GM10248 (cell line): ENCODE results near the gene ZBTB7A.

ENCODE experiments used
- CTCF ChIA-PET: fragments of 300-600 bp; sonication (Branson Sonifier 250); formaldehyde crosslinking; extraction: SDS; loops from one replicate; lab custom pipeline; 2021; ENCODE audit warnings: antibody characterized with exemption; lab: Yijun Ruan, JAX
- POLR2A ChIA-PET: fragments of 350-650 bp; sonication (Branson Sonifier 250); formaldehyde crosslinking; extraction: SDS; loops from one replicate; lab custom pipeline; 2020; ENCODE audit warnings: antibody characterized with exemption; lab: Yijun Ruan, JAX
- DNase-seq: peaks from one replicate; pipeline ENCODE4 v3.0.0; 2012; ENCODE audit errors: extremely low spot score
- CTCF ChIP-seq: IDR thresholded peaks from 2 replicates; pipeline ENCODE4 v1.5.1; 2012; ENCODE audit warnings: mild to moderate bottlenecking, low read depth; ENCODE audit errors: extremely low read depth, missing control alignments, control extremely low read depth

ZBTB7A gene

GRCh38 chr19:4087787-4088679 is 21.3 kb upstream of the ZBTB7A start:
- CTCF ChIA-PET, result interaction anchor here (1.3 kb wide), 1 partner anchor 16 kb away, joined by 4 read pairs; no protein-coding TSS in a partner anchor
- DNase-seq, result no peak
- no peak for TF ChIP-seq CTCF
- POLR2A ChIA-PET, result interaction anchor here (0.7 kb wide), 2 partner anchors 17 to 20 kb away, joined by 4 to 5 read pairs; no protein-coding TSS in a partner anchor

- CTCF ChIA-PET, result no interaction called here
These were observed 19.7 kb upstream of the ZBTB7A start for GRCh38 chr19:4086411-4086867.

GRCh38 chr19:4084547-4084877 is 17.8 kb upstream of the ZBTB7A start:
- ChIA-PET POLR2A (no interaction called here), CTCF (interaction anchor here (1.1 kb wide), 1 partner anchor 31 kb away, joined by 3 read pairs; no protein-coding TSS in a partner anchor)
- no peak for DNase-seq
- TF ChIP-seq CTCF, result no peak

More at GRCh38 chr19:4086411-4086867, 19.7 kb upstream of the ZBTB7A start:
- no peak for TF ChIP-seq CTCF
- POLR2A ChIA-PET, result no interaction called here
- DNase-seq, result no peak

- CTCF ChIA-PET, result interaction anchor here (0.6 to 1.1 kb wide), 3 partner anchors 20 to 96 kb away, joined by 3 read pairs; no protein-coding TSS in a partner anchor
- no peak for TF ChIP-seq CTCF
- POLR2A ChIA-PET, result no interaction called here
- DNase-seq, result peak; percentile 78
These were observed 17.2 kb upstream of the ZBTB7A start for GRCh38 chr19:4083677-4084546.

- DNase-seq, result no peak
- TF ChIP-seq CTCF, result no peak
- POLR2A ChIA-PET, result interaction anchor here (0.8 kb wide), 1 partner anchor 33 kb away, joined by 3 read pairs; no protein-coding TSS in a partner anchor
- CTCF ChIA-PET, result interaction anchor here (1.1 kb wide), 1 partner anchor 27 kb away, joined by 3 read pairs; no protein-coding TSS in a partner anchor
These were observed 15.5 kb upstream of the ZBTB7A start for GRCh38 chr19:4082172-4082571.
